Neural progenitor cell (in vitro differentiated cells): ENCODE measurements around the gene DCP1B. TPM values are rescaled to one million over a fixed set of nuclear protein-coding genes. Genes with fewer than 3 reads are reported as not detected.

Source experiments
- DNase-seq: peaks from one replicate; pipeline ENCODE4 v3.0.0-alpha.2; 2016; ENCODE audit warnings: low spot score
- H2AFZ ChIP-seq: fragments of 200-600 bp; sonication (generic); replicated peaks from 2 replicates; pipeline ENCODE4 v1.6.1; 2016; ENCODE audit warnings: antibody characterized with exemption
- H3F3A ChIP-seq: fragments of 200-600 bp; sonication (generic); 2 replicates; pipeline ENCODE4 v1.6.1; 2016; ENCODE audit warnings: antibody characterized with exemption, low read depth
- H3K27ac ChIP-seq: fragments of 200-600 bp; sonication (generic); 2 replicates; pipeline ENCODE4 v1.5.1; 2016; ENCODE audit warnings: mild to moderate bottlenecking
- H3K27me3 ChIP-seq: fragments of 200-600 bp; sonication (generic); 2 replicates; pipeline ENCODE4 v1.6.1; 2016; ENCODE audit warnings: mild to moderate bottlenecking, moderate library complexity
- H3K36me3 ChIP-seq: fragments of 200-600 bp; sonication (generic); 2 replicates; pipeline ENCODE4 v1.5.1; 2016
- H3K4me1 ChIP-seq: fragments of 200-600 bp; sonication (generic); 2 replicates; pipeline ENCODE4 v1.6.1; 2016; ENCODE audit warnings: mixed run types
- H3K4me2 ChIP-seq: fragments of 200-600 bp; sonication (generic); 2 replicates; pipeline ENCODE4 v1.6.1; 2016
- H3K4me3 ChIP-seq: fragments of 200-600 bp; sonication (generic); 2 replicates; pipeline ENCODE4 v1.5.1; 2016
- H3K79me2 ChIP-seq: fragments of 200-600 bp; sonication (generic); 2 replicates; pipeline ENCODE4 v1.6.1; 2016; ENCODE audit warnings: low read depth
- H3K9ac ChIP-seq: fragments of 200-600 bp; sonication (generic); 2 replicates; pipeline ENCODE4 v1.6.1; 2016
- H3K9me3 ChIP-seq: fragments of 200-600 bp; sonication (generic); 2 replicates; pipeline ENCODE4 v1.5.1; 2016; ENCODE audit warnings: low read depth
- H4K20me1 ChIP-seq: fragments of 200-600 bp; sonication (generic); 2 replicates; pipeline ENCODE4 v1.6.1; 2016; ENCODE audit warnings: low read depth
- H3K27ac Mint-ChIP-seq: 3 replicates; pipeline ENCODE4 v1.8.0; 2021; ENCODE audit warnings: mixed read lengths
- H3K27me3 Mint-ChIP-seq: 2 replicates; pipeline ENCODE4 v1.8.0; 2022; ENCODE audit warnings: low read depth, mild to moderate bottlenecking, inconsistent platforms, moderate library complexity, mixed read lengths; ENCODE audit not compliant: insufficient read depth
- H3K36me3 Mint-ChIP-seq: 3 replicates; pipeline ENCODE4 v1.8.0; 2021; ENCODE audit warnings: mixed read lengths
- H3K4me1 Mint-ChIP-seq: 3 replicates; pipeline ENCODE4 v1.8.0; 2021; ENCODE audit warnings: mixed read lengths
- H3K4me3 Mint-ChIP-seq: 3 replicates; pipeline ENCODE4 v1.8.0; 2021; ENCODE audit warnings: mild to moderate bottlenecking, moderate library complexity, mixed read lengths
- H3K9me3 Mint-ChIP-seq: 3 replicates; pipeline ENCODE4 v1.8.0; 2020; ENCODE audit warnings: mixed read lengths
- EZH2 ChIP-seq: fragments of 200-600 bp; sonication (generic); IDR thresholded peaks from 2 replicates; pipeline ENCODE4 v1.6.1; 2017; ENCODE audit warnings: antibody characterized with exemption, mild to moderate bottlenecking, moderate library complexity
- EZH2phosphoT487 ChIP-seq: fragments of 200-600 bp; sonication (generic); IDR thresholded peaks from 2 replicates; pipeline ENCODE4 v1.6.1; 2017; ENCODE audit warnings: antibody characterized with exemption
- total RNA-seq: library from RNA; depleted of rRNA; stranded (reverse); fragments of >200 nt; gene quantifications from 2 replicates; pipeline ENCODE4 v1.2.3, GENCODE V29; 2015; ENCODE audit warnings: low replicate concordance
- TF ChIP-seq, protein P1 (sequence below): fragments of 200-600 bp; sonication (generic); IDR thresholded peaks from 2 replicates; pipeline ENCODE4 v1.5.1; 2017; ENCODE audit warnings: antibody characterized with exemption, mild to moderate bottlenecking

The DCP1B gene
- total RNA-seq, 1 donor from 2014 or later, result 20.2 TPM

- H3K4me3 Mint-ChIP-seq, result no peak overlapping the region
- DNase-seq, result no peak
- TF ChIP-seq, protein P1, sequence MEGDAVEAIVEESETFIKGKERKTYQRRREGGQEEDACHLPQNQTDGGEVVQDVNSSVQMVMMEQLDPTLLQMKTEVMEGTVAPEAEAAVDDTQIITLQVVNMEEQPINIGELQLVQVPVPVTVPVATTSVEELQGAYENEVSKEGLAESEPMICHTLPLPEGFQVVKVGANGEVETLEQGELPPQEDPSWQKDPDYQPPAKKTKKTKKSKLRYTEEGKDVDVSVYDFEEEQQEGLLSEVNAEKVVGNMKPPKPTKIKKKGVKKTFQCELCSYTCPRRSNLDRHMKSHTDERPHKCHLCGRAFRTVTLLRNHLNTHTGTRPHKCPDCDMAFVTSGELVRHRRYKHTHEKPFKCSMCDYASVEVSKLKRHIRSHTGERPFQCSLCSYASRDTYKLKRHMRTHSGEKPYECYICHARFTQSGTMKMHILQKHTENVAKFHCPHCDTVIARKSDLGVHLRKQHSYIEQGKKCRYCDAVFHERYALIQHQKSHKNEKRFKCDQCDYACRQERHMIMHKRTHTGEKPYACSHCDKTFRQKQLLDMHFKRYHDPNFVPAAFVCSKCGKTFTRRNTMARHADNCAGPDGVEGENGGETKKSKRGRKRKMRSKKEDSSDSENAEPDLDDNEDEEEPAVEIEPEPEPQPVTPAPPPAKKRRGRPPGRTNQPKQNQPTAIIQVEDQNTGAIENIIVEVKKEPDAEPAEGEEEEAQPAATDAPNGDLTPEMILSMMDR, result no peak
- TF ChIP-seq EZH2 (no peak), EZH2phosphoT487 (no peak)
- Histone ChIP-seq H3K9me3 (no peaks in the 10 kb centered on the region), H3K27me3 (peaks cover 33% of the 10 kb centered on the region), H3K27ac (no peak overlapping the region), H2AFZ (no peak overlapping the region), H3K9ac (no peak overlapping the region), H3K4me1 (no peaks in the 10 kb centered on the region), H3K4me2 (no peak overlapping the region), H4K20me1 (no peaks in the 10 kb centered on the region), H3F3A (no peaks in the 10 kb centered on the region), H3K79me2 (no peaks in the 10 kb centered on the region), H3K4me3 (no peak overlapping the region), H3K36me3 (no peaks in the 10 kb centered on the region)
- H3K4me1 Mint-ChIP-seq, result peaks cover 7% of the 10 kb centered on the region
- H3K27ac Mint-ChIP-seq, result no peak overlapping the region
- H3K36me3 Mint-ChIP-seq, result no peaks in the 10 kb centered on the region
- peaks cover 25% of the 10 kb centered on the region for H3K27me3 Mint-ChIP-seq
- no peaks in the 10 kb centered on the region for H3K9me3 Mint-ChIP-seq
Observed at GRCh38 chr12:2046957-2047356, 42.7 kb upstream of the DCP1B start.

DNA sequence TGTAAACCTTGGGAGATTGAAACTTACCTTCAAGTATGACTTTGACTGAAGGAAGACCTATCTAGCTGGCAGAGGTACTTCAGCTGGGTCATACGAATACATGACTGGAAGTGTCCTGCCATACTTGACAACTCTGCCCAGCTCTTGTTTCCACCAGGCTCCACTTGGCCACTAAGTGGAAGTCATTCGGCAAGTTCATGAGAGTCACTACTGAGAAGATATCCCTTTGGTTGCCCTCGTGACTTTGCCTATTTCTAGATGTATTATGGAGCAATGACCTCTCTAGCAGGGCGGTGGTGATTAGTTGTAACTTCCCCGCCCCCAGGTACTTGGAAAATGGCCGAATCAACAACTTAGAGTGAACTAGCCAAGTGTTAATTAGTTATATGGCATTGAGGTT is 39.9 kb upstream of the DCP1B start:
- Histone ChIP-seq H3K9ac (no peak overlapping the region), H3K4me1 (no peaks in the 10 kb centered on the region), H3K4me2 (no peak overlapping the region), H3K9me3 (no peaks in the 10 kb centered on the region), H3K27me3 (peaks cover 22% of the 10 kb centered on the region), H3K27ac (no peak overlapping the region), H3K4me3 (no peak overlapping the region), H3F3A (no peaks in the 10 kb centered on the region), H4K20me1 (no peaks in the 10 kb centered on the region), H3K79me2 (no peaks in the 10 kb centered on the region), H2AFZ (no peak overlapping the region), H3K36me3 (no peaks in the 10 kb centered on the region)
- Mint-ChIP-seq H3K36me3 (no peaks in the 10 kb centered on the region), H3K27ac (no peak overlapping the region), H3K4me1 (no peaks in the 10 kb centered on the region), H3K4me3 (no peak overlapping the region), H3K27me3 (peaks cover 4% of the 10 kb centered on the region), H3K9me3 (no peaks in the 10 kb centered on the region)
- TF ChIP-seq EZH2phosphoT487 (no peak), EZH2 (no peak)
- TF ChIP-seq, protein P1, result no peak
- DNase-seq, result no peak

GRCh38 chr12:2043054-2043453 is 38.8 kb upstream of the DCP1B start:
- Histone ChIP-seq H3K27me3 (peaks cover 26% of the 10 kb centered on the region), H3K4me3 (no peak overlapping the region), H2AFZ (no peak overlapping the region), H3K36me3 (no peaks in the 10 kb centered on the region), H3K27ac (no peak overlapping the region), H3F3A (no peaks in the 10 kb centered on the region), H3K4me1 (no peaks in the 10 kb centered on the region), H3K4me2 (no peak overlapping the region), H3K9ac (no peak overlapping the region), H3K79me2 (no peaks in the 10 kb centered on the region), H4K20me1 (no peaks in the 10 kb centered on the region), H3K9me3 (no peaks in the 10 kb centered on the region)
- H3K4me3 Mint-ChIP-seq, result no peak overlapping the region
- no peak for DNase-seq
- H3K9me3 Mint-ChIP-seq, result no peaks in the 10 kb centered on the region
- no peaks in the 10 kb centered on the region for H3K36me3 Mint-ChIP-seq
- no peak for TF ChIP-seq EZH2phosphoT487
- TF ChIP-seq, protein P1, result no peak
- no peak for TF ChIP-seq EZH2
- H3K4me1 Mint-ChIP-seq, result no peaks in the 10 kb centered on the region
- H3K27me3 Mint-ChIP-seq, result peaks cover 4% of the 10 kb centered on the region
- no peak overlapping the region for H3K27ac Mint-ChIP-seq
